Neuron (in vitro differentiated cells): Measurements from ENCODE around the gene BTNL9.
"Not testable (repeated sequence)": the region's sequence is repeated elsewhere in the genome, so short reads cannot be mapped to it uniquely, and the experiment has no call there.

Experiments
- H2AFZ ChIP-seq: one replicate; pipeline ENCODE4 v1.6.1; 2013; ENCODE audit warnings: low read depth, mild to moderate bottlenecking, inconsistent platforms, low read length, moderate library complexity
- H3K27me3 ChIP-seq: one replicate; pipeline ENCODE4 v1.6.1; 2013; ENCODE audit warnings: low read length; ENCODE audit not compliant: insufficient read depth
- H3K36me3 ChIP-seq: one replicate; pipeline ENCODE4 v1.6.1; 2013; ENCODE audit warnings: low read length; ENCODE audit not compliant: insufficient read depth
- H3K4me1 ChIP-seq: one replicate; pipeline ENCODE4 v1.6.1; 2013; ENCODE audit warnings: low read length; ENCODE audit not compliant: insufficient read depth
- H3K4me3 ChIP-seq: 2 replicates; pipeline ENCODE4 v1.5.1; 2013; ENCODE audit warnings: mild to moderate bottlenecking, low read length, moderate library complexity
- H3K9me3 ChIP-seq: one replicate; pipeline ENCODE4 v1.6.1; 2013; ENCODE audit warnings: low read length

Gene BTNL9

DNA sequence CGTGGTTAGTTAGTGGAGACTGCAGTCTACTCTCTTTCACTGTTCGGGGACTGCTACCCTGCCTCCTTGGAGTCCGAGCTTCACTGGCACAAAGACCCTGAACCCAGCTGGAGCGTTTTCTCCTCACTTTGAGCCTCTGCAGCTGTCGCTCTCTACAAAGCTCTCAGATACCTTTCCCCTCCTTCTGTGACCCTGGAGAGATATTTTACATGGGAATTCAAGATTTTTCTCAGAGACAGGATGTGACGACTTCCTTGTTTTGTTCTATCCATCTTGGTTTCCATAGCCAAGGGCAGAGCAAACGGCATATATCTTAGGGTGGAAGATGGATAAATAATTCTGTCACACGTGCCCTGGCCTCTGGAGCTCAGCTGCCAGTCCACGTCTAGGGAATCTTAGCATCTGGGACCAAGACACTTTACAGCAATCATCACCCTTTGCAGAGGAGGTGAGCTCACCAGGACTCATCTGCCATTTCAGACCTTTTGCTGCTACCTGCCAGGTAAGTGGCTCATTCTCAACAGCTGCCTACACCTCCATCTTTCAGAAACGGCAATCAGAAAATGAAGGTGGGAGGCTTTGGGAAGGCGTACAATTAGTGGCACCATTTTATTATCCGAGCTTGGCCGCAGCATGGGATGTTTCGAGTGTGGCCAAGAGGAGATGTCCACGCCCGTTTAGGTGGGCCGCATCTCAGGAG is at the start of gene BTNL9:
TSS of gene BTNL9 (plus strand) at position 336 of the 700 bp plus-strand sequence. CDS start 5,224 bp downstream, outside the sequence.
- H2AFZ ChIP-seq: no peak within 1 kb of the TSS
- no peaks in the 10 kb centered on the region for H3K4me1 ChIP-seq
- no peaks in the 10 kb centered on the region for H3K9me3 ChIP-seq
- H3K27me3 ChIP-seq: peaks cover 38% of the 10 kb centered on the region
- H3K4me3 ChIP-seq: no peak within 1 kb of the TSS
- H3K36me3 ChIP-seq: no peaks in the 10 kb centered on the region

DNA sequence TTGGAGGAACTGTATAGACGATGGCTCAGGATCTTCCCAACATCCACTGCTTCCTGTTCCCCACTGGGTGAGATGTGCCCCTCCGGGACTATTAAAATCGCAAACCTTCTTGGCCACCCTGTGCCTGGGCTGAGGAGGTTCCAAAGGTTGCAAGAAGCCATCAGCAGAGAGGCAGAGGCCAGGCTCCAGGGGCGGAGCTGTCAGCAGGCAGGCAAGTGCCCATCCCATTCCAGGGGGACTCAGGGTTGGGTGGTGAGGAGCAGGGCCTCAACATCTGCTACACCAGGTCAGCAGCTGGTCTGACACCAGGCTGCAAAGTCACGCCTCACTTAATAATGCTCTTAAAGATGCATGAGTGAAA is 49.2 kb upstream of the BTNL9 start:
- no peaks in the 10 kb centered on the region for H3K9me3 ChIP-seq
- no peaks in the 10 kb centered on the region for H3K27me3 ChIP-seq
- H3K4me3 ChIP-seq: no peak overlapping the region
- H3K36me3 ChIP-seq: no peaks in the 10 kb centered on the region
- no peaks in the 10 kb centered on the region for H3K4me1 ChIP-seq
- H2AFZ ChIP-seq: no peak overlapping the region

DNA sequence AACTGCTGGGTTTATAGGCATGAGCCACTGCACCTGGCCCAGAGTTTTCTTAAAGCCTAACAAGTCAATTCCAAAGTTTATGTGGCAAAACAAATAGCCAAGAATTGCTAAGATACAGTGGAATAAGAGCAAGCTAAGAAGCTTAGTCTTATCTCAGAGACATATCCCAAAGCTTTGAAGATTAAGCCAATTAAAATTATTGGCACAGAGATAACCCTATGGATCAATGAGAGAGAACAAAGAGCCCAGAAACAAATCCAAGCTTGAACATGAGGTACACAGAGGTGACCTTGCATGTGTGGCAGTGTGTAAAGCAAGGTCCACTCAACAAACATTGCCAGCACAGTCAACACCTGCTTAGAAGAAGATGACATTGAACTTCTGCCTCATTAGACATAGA is 38.1 kb upstream of the BTNL9 start:
- no peaks in the 10 kb centered on the region for H3K4me1 ChIP-seq
- H2AFZ ChIP-seq: no peak overlapping the region
- H3K27me3 ChIP-seq: peaks cover 3% of the 10 kb centered on the region
- H3K4me3 ChIP-seq: no peak overlapping the region
- H3K9me3 ChIP-seq: no peaks in the 10 kb centered on the region
- H3K36me3 ChIP-seq: no peaks in the 10 kb centered on the region

DNA sequence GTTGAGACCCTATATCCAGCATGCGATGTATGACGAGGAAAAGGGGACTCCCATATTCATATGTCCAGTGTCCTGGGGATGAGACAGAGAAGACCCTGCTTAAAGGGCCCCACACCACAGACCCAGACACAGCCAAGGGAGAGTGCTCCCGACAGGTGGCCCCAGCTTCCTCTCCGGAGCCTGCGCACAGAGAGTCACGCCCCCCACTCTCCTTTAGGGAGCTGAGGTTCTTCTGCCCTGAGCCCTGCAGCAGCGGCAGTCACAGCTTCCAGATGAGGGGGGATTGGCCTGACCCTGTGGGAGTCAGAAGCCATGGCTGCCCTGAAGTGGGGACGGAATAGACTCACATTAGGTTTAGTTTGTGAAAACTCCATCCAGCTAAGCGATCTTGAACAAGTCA is 34.3 kb upstream of the BTNL9 start:
- Histone ChIP-seq H3K4me1 (no peaks in the 10 kb centered on the region), H3K36me3 (no peaks in the 10 kb centered on the region), H2AFZ (no peak overlapping the region), H3K27me3 (peaks cover 5% of the 10 kb centered on the region), H3K9me3 (no peaks in the 10 kb centered on the region), H3K4me3 (no peak overlapping the region)

DNA sequence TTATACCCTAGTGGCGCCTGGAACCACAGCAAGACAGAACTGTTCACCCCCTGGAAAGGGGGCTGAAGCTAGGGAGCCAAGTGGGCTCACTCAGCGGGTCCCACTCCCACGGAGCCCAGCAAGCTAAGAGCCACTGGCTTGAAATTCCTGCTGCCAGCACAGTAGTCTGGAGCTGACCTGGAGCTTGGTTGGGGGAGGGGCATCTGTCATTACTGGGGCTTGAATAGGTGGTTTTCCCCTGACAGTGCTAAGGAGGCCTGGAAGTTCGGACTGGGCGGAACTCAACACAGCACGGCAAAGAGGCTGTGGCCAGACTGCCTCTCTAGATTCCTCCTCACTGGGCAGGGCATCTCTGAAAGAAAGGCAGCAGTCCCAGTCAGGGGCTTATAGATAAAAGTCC is 31.9 kb upstream of the BTNL9 start:
- H3K4me3 ChIP-seq: no peak overlapping the region
- H3K27me3 ChIP-seq: peaks cover 5% of the 10 kb centered on the region
- H3K36me3 ChIP-seq: no peaks in the 10 kb centered on the region
- no peaks in the 10 kb centered on the region for H3K9me3 ChIP-seq
- H2AFZ ChIP-seq: no peak overlapping the region
- H3K4me1 ChIP-seq: no peaks in the 10 kb centered on the region

DNA sequence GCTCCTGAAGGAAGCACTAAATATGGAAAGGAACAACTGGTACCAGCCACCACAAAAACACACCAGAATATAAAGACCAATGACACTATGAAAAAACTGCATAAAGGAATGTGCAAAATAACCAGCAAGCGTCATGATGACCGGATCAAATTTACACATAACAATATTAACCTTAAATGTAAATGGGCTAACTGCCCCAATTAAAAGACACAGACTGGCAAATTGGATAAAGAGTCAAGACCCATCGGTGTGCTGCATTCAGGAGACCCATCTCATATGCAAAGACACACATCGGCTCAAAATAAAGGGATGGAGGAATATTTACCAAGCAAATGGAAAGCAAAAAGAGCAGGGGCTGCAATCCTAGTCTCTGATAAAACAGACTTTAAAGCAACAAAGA is 30.0 kb upstream of the BTNL9 start:
- H3K4me3 ChIP-seq, H3K27me3 ChIP-seq, H2AFZ ChIP-seq, H3K4me1 ChIP-seq, H3K9me3 ChIP-seq, H3K36me3 ChIP-seq: not testable (repeated sequence)

DNA sequence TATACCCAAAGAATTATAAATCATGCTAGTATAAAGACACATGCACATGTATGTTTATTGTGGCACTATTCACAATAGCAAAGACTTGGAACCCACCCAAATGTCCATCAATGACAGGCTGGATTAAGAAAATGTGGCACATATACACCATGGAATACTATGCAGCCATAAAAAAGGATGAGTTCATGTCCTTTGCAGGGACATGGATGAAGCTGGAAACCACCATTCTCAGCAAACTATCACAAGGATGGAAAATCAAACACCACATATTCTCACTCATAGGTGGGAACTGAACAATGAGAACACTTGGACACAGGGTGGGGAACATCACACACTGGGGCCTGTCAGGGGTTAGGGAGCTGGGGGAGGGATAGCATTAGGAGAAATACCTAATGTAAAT is 25.4 kb upstream of the BTNL9 start:
- H3K4me1 ChIP-seq, H3K9me3 ChIP-seq, H2AFZ ChIP-seq, H3K27me3 ChIP-seq, H3K4me3 ChIP-seq, H3K36me3 ChIP-seq: not testable (repeated sequence)

DNA sequence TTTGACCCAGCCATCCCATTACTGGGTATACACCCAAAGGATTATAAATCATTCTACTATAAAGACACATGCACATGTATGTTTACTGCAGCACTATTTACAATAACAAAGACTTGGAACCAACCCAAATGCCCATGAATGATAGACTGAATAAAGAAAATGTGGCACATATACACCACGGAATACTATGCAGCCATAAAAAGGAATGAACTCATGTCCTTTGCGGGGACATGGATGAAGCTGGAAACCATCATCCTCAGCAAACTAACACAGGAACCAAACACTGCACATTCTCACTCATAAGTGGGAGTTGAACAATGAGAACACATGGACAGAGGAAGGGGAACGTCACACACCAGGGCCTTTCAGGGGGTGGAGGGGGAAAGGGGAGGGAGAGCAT is 22.6 kb upstream of the BTNL9 start:
- not testable (repeated sequence) for H3K9me3 ChIP-seq, H3K36me3 ChIP-seq, H3K27me3 ChIP-seq

DNA sequence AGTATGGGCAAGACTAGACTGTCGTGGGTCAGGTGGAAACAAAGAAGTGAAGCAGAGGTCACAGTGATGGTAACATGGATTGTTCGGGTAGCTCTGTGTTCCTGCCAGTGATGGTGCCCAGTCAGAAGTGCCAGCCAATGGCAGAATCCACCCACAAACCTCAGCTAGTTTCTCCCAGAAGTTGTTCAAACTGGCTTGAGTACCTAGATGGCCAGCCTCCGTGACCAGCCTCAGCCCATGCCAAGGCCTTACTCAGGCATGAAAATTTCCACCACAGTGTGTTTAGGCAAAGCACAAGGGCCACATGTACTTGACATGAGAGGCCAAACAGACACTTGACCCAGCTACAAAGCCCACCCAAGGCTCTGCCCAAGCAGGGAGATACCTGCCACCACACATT is 19.4 kb upstream of the BTNL9 start:
- Histone ChIP-seq H3K9me3 (no peaks in the 10 kb centered on the region), H3K36me3 (no peaks in the 10 kb centered on the region), H3K27me3 (peaks cover 3% of the 10 kb centered on the region), H2AFZ (no peak overlapping the region), H3K4me1 (no peaks in the 10 kb centered on the region), H3K4me3 (no peak overlapping the region)

More for the DNA sequence above, 22.6 kb upstream of the BTNL9 start:
- H2AFZ ChIP-seq, H3K4me3 ChIP-seq, H3K4me1 ChIP-seq: not testable (repeated sequence)

DNA sequence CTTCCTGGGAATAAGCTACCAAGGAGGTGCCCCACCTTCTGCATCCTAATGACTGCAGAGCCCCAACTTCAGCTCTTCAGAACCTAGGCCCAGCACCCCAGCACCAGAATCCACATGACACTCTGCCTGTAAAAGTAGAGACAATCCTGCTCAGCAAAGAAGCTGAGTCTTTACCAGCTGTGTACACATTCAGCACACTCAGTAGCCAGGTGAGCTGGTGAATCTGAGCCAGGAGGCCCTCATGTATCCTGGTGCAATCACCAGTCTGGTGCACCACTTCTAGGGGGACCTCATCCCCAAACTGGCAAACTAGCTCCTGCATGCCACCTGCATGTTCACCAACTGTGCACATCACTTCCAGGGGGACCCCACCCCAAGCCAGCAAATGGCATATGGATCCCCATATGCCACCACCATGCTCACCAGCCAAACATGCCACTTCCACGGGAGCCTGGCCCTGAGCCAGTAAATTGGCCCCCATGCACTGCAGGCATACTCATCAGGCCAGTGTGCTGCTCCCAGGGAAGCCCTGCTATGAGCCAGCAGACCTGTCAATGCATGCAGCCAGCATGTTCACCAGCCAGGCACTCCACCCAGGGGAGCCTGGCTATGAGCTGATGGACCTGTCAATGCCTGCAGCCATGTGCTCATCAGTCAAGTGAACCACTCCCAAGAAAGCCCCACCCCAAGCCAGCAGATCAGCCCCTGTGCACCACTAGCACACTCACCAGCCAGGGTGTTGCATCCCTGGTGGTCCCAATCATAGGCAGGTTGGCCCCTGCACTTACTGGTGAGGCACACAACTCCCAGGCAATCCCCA is 15.6 kb upstream of the BTNL9 start:
- H3K27me3 ChIP-seq: peaks cover 16% of the 10 kb centered on the region
- no peaks in the 10 kb centered on the region for H3K9me3 ChIP-seq
- no peaks in the 10 kb centered on the region for H3K4me1 ChIP-seq
- H2AFZ ChIP-seq: no peak overlapping the region
- H3K4me3 ChIP-seq: no peak overlapping the region
- H3K36me3 ChIP-seq: no peaks in the 10 kb centered on the region

DNA sequence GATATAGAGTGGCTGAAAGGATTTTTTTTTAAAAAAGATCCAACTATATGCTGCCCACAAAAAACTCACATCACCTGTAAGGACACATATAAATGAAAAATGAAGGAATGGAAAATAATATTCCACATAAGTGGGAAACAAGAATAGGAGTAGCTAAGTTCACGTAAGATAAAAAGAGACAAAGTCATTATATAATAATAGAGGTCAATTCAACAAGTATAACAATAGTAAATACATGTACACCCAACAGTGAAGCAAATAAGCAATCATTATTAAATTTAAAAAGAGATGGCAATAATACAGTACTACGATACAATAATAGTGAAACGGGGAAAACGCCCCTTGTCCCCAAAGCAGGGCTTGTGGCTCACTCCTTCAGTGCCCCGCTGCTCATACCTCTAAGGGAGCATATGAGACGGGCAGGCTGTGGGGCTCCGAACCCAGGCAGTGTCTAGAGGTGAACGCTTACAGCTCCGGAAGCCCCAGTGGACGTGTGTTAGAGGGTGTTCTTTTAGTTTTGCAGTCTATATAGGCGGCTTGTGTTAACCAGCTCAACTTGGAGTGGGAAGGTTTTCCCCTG is 12.5 kb upstream of the BTNL9 start:
- Histone ChIP-seq H3K9me3 (no peaks in the 10 kb centered on the region), H2AFZ (no peak overlapping the region), H3K4me3 (no peak overlapping the region), H3K27me3 (peaks cover 16% of the 10 kb centered on the region), H3K36me3 (no peaks in the 10 kb centered on the region), H3K4me1 (no peaks in the 10 kb centered on the region)

DNA sequence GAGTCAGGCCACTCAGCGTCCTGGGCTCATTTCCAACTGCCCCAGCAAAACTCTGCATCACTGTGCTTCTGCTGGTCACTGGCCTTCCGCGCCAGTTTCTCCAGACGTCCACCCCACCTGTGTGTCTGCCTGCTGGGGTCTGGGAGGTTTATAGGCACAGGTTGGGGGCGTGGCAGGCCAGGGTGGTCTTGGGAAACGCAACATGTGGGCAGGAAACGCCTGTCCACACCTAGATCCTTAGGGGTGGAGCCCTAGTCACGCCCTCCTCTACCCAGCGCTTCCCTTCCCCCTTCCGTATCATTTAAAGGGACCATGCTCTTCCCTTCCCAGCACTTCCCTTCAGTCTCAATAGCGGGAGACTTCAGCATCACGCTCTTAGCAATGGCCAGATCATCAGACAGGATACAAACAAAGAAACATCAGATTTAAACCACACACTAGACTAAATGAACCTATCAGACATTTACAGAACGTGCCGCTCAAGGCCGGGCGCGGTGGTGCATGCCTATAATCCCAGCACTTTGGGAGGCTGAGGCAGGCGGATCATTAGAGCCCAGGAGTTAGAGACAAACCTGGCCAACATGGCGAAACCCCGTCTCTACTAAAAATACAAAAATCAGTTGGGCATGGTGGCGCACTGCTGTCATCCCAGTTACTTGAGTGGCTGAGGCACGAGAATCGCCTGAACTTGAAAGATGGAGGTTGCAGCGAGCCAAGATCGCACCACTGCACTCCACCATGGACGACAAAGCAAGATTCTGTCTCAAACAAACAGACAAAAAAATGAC is 11.8 kb upstream of the BTNL9 start:
- H3K4me1 ChIP-seq: no peaks in the 10 kb centered on the region
- no peak overlapping the region for H3K4me3 ChIP-seq
- H3K27me3 ChIP-seq: peaks cover 16% of the 10 kb centered on the region
- H3K36me3 ChIP-seq: no peaks in the 10 kb centered on the region
- H3K9me3 ChIP-seq: no peaks in the 10 kb centered on the region
- H2AFZ ChIP-seq: no peak overlapping the region

DNA sequence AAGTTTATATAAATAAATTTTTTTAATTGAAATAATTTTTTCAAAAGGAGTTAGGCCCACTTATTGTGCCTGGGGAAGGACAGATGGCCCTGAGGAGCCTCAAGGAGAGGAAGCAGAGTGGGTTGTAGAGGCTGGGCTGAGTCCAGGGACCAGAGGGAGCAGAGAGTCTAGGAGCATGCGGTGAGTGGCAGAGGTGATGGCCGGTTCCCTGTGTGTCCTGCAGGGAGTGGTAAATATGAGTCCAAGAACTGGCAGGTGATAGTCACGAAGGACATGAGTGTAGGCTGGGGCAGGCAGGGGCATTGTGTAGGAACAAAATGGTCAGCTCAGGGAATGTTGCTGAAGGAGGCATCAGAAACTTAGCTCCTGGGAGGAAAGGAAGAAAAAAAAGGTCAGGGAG is 8.3 kb upstream of the BTNL9 start:
- H2AFZ ChIP-seq: no peak overlapping the region
- no peak overlapping the region for H3K4me3 ChIP-seq
- peaks cover 20% of the 10 kb centered on the region for H3K27me3 ChIP-seq
- no peaks in the 10 kb centered on the region for H3K4me1 ChIP-seq
- no peaks in the 10 kb centered on the region for H3K36me3 ChIP-seq
- H3K9me3 ChIP-seq: no peaks in the 10 kb centered on the region
